CD4-positive, alpha-beta T cell treated with Interleukin-2 at 100 ng/mL for 4 hours (primary cell): ENCODE data around the gene KIF3A.

Experiments
- DNase-seq: peaks from one replicate; pipeline ENCODE4 v3.0.0-alpha.2; 2020; ENCODE audit warnings: low spot score

Gene KIF3A

DNA sequence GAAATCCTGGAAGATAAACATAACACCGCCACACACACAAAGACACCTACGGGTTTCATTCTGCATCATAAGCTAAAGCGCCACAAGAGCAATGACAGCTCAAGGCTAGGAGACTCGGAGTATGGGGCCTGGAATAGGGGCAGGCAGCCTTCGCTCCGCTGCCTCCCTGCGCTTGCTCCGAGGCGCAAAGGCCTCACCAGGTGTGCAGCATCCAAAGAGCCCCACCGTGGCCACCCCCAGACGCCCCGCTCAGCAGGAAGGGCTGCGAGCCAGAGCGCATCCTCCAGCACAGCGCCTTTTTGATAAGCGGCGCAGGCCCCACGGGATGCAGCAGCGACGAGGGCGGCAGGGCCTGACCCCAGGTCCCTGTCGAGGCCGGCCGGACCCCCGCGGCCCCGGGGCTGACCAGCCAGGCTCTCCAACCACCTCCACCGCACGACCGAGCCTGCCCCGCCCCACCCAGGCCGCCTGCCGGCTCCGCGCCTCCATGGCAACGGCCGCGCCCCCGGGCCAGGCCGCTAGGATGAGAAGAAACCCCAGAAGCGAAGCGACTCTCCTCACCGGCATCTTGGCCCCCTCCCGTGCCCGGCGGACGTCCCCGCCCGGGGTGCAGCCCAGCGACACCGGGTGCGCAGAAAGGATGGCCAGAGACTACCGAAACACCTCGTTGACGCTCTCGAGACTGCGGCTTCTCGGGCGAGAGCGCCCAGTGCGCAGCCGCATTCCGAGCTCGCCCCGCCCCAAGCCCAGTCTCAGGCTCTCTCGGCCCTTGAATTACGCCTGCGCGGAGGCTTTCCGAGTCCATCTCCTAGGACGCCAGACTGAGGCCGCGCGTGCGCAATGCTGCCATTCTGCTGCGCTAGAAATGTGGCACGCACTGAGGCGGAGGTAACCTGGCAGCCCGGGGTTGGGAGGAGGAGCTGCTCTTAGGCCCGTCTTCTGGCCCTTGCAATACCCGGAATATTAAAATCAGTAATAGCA, at the start of gene KIF3A:
KIF3A (minus strand) TSS at position 694 of the 981 bp plus-strand sequence; CDS start at position 567, 127 bp downstream.
- DNase-seq, result peak; percentile 99

DNA sequence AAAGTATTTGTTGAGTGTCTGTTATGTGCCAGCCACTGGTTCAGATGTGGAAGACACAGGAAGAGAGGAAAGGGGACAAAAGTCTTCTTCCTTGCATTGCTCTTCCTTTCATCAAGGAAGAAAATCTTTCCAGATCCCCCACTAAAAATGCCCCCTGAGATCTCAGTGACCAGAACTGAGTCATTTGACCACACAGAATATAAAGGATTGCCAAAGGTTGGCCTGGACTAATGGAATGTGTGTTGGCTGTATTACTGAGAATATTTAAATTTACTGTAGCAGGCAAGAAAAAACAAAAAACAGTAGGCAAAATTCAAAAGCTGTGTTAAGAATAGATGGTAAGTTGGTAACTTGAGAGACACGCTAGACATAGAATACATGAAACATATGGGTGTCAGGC, 49.7 kb upstream of the KIF3A start:
- no peak for DNase-seq

DNA sequence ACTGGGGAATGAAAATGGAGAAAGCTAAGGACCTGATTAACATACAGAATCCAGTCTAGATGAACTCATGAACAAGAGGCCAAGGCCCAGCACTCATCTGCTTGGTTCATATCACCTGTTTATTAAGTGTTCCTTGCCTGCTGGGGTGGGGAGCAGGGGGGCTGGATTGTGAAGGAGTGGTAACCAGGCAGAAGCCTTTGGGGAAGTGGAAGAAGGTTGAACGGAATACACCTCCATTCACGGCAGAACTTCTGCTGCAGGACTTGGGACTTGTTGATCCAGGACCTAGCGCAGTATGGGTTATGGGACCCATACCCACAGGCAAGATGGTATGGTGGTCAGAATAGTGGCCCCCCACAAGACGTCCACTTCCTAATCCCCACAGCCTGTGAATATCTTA, 48.5 kb upstream of the KIF3A start:
- no peak for DNase-seq

GRCh38 chr5:132785365-132785764, 48.0 kb upstream of the KIF3A start:
- no peak for DNase-seq

GRCh38 chr5:132782101-132782500, 44.8 kb upstream of the KIF3A start:
- no peak for DNase-seq

DNA sequence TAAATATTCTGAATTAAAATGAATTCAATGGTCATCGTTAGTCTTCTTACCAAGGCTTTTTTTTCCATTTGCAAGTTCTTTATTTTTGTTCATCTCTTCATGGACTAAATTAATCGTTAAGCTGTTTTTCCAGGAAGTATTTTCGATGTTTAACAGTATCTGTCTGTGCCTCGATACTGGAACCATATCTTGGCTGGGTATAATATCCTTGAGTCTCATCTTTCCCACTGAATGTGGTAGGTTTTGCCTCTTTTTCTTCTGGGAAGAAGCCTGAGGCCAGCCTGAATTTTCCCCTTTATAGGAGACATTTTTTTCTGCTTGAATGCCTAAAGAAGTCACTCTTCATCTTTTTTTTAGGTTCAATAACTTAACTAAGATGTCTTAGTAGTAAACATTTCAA, 43.7 kb upstream of the KIF3A start:
- DNase-seq, result no peak

GRCh38 chr5:132780577-132780976, 43.2 kb upstream of the KIF3A start:
- no peak for DNase-seq

GRCh38 chr5:132779961-132780360, 42.6 kb upstream of the KIF3A start:
- no peak for DNase-seq

GRCh38 chr5:132778856-132779255, 41.5 kb upstream of the KIF3A start:
- DNase-seq, result no peak

DNA sequence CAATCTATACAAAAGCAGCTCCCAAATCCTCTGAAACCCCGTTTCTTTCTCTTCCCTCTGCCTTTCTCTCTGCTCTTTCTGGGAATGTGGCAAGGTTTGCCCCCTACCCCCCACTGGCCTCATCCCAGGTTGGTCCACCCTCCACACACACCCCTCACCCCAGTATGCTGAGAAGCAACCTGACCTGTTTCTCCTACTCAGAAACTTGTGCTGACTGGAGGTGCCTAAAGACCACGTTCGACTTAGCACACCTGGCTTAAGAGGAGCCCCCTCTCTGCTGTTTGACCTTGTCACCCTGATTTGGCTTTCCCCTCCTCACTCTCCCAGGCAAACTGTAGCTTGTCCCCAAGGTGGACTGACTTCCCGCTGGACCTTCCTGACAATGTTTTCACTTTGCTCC, 40.8 kb upstream of the KIF3A start:
- DNase-seq, result no peak

DNA sequence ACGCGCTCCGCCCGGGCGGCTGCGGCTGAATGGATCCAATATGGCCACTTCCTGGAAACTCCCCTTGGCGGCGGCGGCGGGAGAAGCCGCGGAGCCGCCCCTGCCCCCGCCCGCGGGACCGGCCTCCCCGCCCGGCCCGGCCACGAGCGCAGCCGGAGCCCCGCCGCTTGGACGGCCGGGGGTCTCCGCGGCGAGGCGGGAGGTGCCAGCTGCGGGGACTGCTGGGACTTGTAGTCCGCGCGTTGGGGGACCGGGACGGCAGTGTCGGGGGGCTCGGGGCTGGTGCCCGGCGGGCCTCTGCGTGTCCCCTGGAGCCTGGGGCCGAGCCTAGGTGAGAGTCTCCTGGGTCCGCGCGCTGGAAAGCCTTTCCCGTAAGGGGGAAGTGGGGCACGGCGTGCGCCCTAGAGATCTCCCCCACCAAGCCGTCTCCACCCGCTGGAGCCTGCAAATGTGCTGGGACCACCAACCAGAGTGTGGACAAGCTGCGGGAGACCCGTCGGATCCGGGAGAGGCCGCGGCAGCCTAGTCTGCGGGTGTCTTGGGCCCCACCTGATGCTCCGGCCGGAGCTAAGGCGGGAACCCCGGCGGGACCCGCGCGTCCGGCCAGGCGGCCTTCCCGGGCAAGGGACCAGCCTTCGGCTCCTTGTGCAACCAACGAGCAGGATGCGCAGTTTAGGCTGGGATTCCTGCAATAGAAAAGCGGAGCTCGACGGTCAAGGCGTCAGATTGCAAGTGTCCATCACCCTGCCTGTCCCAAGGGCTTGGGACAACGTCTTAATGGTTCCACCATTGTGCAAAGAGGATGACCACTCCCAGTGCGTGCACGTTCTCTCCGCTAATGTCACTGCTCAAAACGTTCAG, 40.1 kb upstream of the KIF3A start, which contains the start of gene SEPTIN8:
SEPTIN8 (minus strand) TSS at position 31 of the 861 bp plus-strand sequence. CDS start 102 bp downstream, outside the sequence.
- DNase-seq, result peak; percentile 32

- no peak for DNase-seq
Measured at GRCh38 chr5:132776938-132777208, 39.5 kb upstream of the KIF3A start.

DNA sequence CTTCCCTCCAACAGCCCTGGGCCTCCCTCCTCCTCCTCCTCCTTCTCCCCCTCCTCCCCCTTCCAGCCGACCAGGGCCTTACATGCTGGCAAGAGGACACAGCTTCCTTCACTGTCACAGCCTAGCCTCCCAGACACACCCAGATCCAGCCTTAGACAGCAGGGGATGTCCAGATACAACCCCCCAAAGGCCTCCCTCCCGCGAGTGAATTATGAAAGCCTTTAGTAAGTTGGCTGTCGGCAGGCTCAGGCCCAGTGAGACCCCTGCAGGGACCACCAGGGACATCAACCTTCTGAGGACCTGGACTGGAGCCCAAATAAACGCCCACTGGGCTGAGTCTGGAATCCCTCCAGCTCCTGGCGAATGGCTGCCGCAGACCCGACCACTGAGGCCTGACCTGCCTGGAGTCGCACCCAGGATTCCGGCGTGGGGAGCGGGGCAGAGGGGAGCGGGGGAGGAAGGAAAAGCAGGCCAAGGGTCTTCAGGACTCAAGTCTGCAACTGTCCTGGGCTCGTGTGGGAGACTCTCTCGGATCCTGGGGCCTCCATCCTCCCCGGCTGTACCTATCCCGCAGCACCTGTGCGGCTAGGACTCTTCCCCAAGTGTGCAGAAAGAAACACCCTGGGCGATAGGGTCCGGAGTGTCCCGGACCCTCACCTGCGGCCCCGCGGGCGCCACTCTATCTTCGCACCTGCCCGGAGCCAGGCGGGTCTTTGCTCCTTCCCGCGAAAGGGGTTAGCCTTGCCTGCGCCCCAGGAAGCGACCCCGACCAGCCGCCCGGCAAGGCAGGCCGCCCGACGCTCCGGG, 39.0 kb upstream of the KIF3A start:
- no peak for DNase-seq

GRCh38 chr5:132775476-132775961, 38.2 kb upstream of the KIF3A start:
- no peak for DNase-seq

GRCh38 chr5:132774896-132775295, 37.5 kb upstream of the KIF3A start:
- no peak for DNase-seq

DNA sequence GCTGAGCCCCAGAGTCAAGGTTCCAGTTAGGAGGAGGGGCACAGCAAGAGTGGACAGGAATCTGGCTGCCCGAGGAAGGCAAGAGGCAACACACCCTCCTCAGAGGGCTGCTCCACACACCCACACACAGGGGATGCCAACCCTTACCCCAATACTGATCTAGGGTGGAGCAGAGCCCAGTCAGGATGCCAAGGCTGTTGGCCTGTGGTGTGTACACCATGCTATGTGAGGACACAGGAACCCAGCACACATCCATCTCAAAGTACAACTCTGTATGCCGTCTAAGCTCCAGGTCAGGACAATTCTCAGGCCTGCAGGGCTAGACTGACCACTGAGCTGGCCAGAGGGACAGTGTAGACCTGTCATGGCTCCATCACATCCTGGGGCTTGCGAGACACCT, 37.1 kb upstream of the KIF3A start:
- no peak for DNase-seq

DNA sequence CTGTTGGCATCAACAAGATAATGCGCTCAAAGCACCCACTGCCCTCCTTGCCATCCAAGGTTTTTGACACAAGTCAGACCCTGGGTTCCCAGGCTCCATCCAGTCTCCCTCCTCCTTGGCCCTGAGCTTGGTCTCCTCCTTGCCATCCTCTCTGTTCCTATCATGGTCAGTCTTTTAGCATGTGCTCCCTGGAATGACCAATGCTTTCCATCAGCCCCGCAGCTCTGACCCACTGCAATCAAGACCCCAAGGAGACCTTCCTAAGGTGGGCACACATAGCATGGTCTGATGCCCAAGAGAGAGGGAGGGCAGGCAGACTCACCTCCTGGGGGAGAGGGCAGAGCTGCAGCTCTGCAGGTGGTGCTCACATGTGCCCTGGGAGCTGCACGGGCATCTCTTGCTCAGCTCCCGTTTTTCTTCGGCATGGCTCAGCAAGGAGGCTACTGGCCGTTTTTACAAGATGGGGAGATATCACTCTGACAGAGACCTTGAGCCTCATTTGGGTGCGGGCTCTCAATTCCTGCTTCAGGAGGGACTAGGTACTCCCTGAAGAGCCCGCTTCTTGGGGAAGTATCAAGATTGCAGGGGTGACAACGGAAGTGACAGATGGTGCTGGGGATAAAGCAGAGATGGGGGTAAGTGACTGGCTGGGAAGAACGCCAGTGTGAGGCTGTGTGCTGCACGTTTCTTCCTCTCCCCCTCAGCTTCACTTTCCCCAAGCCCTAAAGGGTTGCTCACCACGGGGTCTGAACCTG, 36.4 kb upstream of the KIF3A start:
- DNase-seq, result no peak

DNA sequence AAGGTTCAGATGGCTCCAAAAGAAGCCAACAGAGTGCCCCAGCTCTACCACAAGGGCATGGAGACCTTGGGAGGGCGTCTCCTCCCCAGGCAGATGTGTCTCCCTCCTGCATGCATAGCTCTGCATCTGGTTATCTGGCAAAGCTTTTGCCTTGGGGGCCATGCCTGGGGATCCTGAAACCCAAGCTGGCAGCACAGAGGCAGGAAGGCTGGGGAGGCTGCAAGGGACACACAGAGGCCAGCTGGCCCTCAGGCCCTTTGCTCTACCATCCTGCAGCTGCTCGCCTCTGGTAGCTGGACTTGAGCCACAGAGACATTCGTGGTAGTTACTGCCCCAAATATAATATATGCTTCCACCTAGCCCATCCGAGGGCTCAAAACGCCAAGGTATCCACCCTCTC, 35.8 kb upstream of the KIF3A start:
- no peak for DNase-seq

GRCh38 chr5:132772291-132773070, 35.1 kb upstream of the KIF3A start:
- no peak for DNase-seq

DNA sequence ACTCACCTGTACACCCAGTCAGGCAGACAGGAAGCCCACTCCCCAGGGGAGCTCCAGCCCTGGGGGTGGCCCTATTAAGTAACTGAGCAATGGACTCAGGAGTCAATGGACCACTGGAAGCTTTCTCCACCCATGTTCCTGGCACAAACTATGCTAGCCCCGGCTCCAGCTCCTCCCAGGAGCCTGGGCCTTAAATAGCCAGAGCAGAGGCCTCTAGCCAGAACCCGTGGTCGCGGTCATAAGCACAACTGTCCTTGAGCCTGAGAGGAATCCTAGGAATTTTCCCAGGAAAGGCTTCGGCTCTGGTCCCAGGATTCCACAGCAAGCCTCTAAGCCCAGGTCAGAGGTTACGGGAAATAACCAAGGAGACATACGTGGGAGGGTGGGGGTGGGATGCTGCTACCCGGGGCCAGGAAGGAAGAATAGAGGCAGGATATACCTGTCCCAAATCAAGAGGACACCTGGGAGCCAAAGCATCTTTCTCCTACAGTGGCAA, 34.2 kb upstream of the KIF3A start:
- DNase-seq, result no peak
